Muscle of leg (tissue), 11 donors: ENCODE results near the gene RIPK1. TPM values are rescaled to one million over a fixed set of nuclear protein-coding genes. Genes with fewer than 3 reads are reported as not detected.
"Not testable (repeated sequence)": the region's sequence is repeated elsewhere in the genome, so short reads cannot be mapped to it uniquely, and the experiment has no call there.

Experiments used
- DNase-seq: peaks from one replicate; pipeline ENCODE4 v3.0.0; 2013
- H3K27ac ChIP-seq: one replicate; pipeline ENCODE4 v1.5.1; 2013; ENCODE audit warnings: mild to moderate bottlenecking, low read length, control low read depth
- H3K27me3 ChIP-seq: one replicate; pipeline ENCODE4 v1.6.1; 2013; ENCODE audit warnings: low read length; ENCODE audit not compliant: control insufficient read depth, insufficient read depth
- H3K36me3 ChIP-seq: one replicate; pipeline ENCODE4 v1.6.1; 2013; ENCODE audit warnings: low read length; ENCODE audit not compliant: control insufficient read depth, insufficient read depth
- H3K4me1 ChIP-seq: one replicate; pipeline ENCODE4 v1.6.1; 2013; ENCODE audit warnings: low read length; ENCODE audit not compliant: control insufficient read depth, insufficient read depth
- H3K4me3 ChIP-seq: one replicate; pipeline ENCODE4 v1.5.1; 2013; ENCODE audit warnings: low read length, control low read depth
- H3K9me3 ChIP-seq: replicated peaks from 2 replicates; pipeline ENCODE4 v1.6.1; 2013; ENCODE audit warnings: low read depth, low read length; ENCODE audit not compliant: control insufficient read depth
- WGBS: methylation state at CpG from one replicate; pipeline ENCODE4 v1.1.5; 2013; ENCODE audit warnings: missing lambda C conversion rate; ENCODE audit not compliant: insufficient coverage; 5-methylcytosine and 5-hydroxymethylcytosine counted together
- polyA plus RNA-seq, 8 donors: library from polyadenylated mRNA; unstranded; fragments of 120-200 nt; gene quantifications; one replicate each; pipeline versions ENCODE4 v1.2.1 to v1.2.3, GENCODE V29; 2013; ENCODE audit warnings: inconsistent platforms in 1 of 8, low replicate concordance in 1 of 8; ENCODE audit not compliant: insufficient read length in 8 of 8, insufficient read depth in 1 of 8
- total RNA-seq: library from RNA; stranded (reverse); fragments of 120-200 nt; gene quantifications from one replicate; pipeline ENCODE4 v1.2.4, GENCODE V29; 2013

RIPK1 gene
- total and polyA plus RNA-seq, 9 donors, result 10.8 to 16.9 (median 13.2) TPM

DNA sequence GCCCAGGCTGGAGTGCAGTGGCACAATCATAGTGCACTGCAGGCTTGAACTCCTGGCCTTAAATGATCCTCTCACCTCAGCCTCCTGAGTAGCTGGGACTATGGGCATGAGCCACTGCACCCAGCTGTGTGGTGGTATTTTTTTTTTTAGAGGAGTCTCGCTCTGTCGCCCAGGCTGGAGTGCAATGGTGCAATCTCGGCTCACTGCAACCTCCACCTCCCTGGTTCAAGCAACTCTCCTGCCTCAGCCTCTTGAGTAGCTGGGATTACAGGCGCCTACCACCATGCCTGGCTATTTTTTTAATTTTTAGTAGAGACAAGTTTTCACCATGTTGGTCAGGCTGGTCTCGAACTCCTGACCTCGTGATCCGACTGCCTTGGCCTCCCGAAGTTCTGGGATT is 10.7 kb downstream of the RIPK1 start:
- H3K9me3 ChIP-seq, H3K27ac ChIP-seq, DNase-seq, H3K4me1 ChIP-seq, H3K4me3 ChIP-seq, H3K27me3 ChIP-seq: not testable (repeated sequence)
- peaks cover 57% of the 10 kb centered on the region for H3K36me3 ChIP-seq
- WGBS, result 98% methylated on average over 4 of the region's 8 CpGs

DNA sequence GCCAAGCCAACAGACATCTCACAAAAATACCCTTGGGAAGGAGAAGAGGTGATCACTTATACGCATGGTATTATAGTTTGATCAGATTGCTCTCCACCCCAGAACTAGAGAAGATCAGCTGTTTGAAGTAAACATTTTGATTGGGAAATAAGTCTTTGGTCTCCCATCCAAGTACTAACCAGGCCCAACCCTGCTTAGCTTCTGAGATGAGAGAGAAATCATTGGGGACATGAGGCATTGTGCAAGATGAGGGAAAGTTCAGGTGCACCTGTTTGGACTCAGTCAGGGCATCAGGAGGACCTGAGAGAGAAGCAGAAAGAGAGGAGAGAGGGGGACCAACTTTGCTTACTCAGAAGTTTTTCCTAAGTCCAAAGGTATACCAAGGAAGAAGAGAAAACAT is 11.4 kb downstream of the RIPK1 start:
- Histone ChIP-seq H3K9me3 (no peaks in the 10 kb centered on the region), H3K36me3 (peaks cover 62% of the 10 kb centered on the region), H3K4me1 (no peaks in the 10 kb centered on the region), H3K27me3 (no peaks in the 10 kb centered on the region), H3K27ac (no peak overlapping the region), H3K4me3 (no peak overlapping the region)
- WGBS, result no CpG with 5 or more reads among the region's 1 CpG
- no peak for DNase-seq

GRCh38 chr6:3081960-3082359 is 13.7 kb downstream of the RIPK1 start:
- Histone ChIP-seq H3K36me3 (peaks cover 75% of the 10 kb centered on the region), H3K9me3 (no peaks in the 10 kb centered on the region), H3K4me1 (no peaks in the 10 kb centered on the region), H3K27me3 (no peaks in the 10 kb centered on the region), H3K27ac (no peak overlapping the region), H3K4me3 (no peak overlapping the region)
- peak; percentile 71 for DNase-seq
- WGBS, result no CpG with 5 or more reads among the region's 5 CpGs

- Histone ChIP-seq H3K9me3 (no peaks in the 10 kb centered on the region), H3K36me3 (peaks cover 58% of the 10 kb centered on the region), H3K4me1 (peaks cover 8% of the 10 kb centered on the region), H3K27me3 (no peaks in the 10 kb centered on the region), H3K4me3 (no peak overlapping the region), H3K27ac (no peak overlapping the region)
- DNase-seq, result no peak
- no CpG with 5 or more reads among the region's 4 CpGs for WGBS
Measured at GRCh38 chr6:3085074-3085473, 16.8 kb downstream of the RIPK1 start.

- H3K36me3 ChIP-seq, result peaks cover 51% of the 10 kb centered on the region
- peaks cover 9% of the 10 kb centered on the region for H3K4me1 ChIP-seq
- no peak overlapping the region for H3K27ac ChIP-seq
- WGBS, result 55% methylated on average over 4 of the region's 7 CpGs
- DNase-seq, result no peak
- no peak overlapping the region for H3K4me3 ChIP-seq
- no peaks in the 10 kb centered on the region for H3K27me3 ChIP-seq
- H3K9me3 ChIP-seq, result no peaks in the 10 kb centered on the region
Measured at GRCh38 chr6:3086282-3086946, 18.1 kb downstream of the RIPK1 start.

DNA sequence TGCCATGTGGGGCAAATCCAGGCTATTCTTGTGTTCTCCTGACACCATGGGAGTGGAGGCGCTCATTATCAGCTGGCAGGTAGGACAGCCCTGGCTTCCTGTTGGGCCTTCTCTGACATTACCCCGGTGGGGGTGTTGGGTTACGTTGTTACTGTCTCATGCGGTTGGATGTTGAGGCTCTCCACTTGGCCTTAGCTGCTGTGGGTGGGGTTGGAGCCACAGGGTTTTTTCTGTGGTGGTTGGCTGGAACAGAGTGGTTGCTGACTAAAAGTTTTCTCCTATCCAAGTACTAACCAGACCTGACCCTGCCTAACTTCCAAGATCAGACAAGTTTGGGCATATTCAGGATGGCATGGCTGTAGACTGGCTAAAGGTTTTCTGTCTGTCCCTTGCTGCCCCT is 20.2 kb downstream of the RIPK1 start:
- H3K9me3 ChIP-seq, result no peaks in the 10 kb centered on the region
- H3K36me3 ChIP-seq, result peaks cover 34% of the 10 kb centered on the region
- H3K4me1 ChIP-seq, result peaks cover 9% of the 10 kb centered on the region
- no peaks in the 10 kb centered on the region for H3K27me3 ChIP-seq
- H3K27ac ChIP-seq, result peak overlapping the region; percentile 85
- WGBS, result no CpG with 5 or more reads among the region's 4 CpGs
- H3K4me3 ChIP-seq, result no peak overlapping the region
- DNase-seq, result peak; percentile 57

DNA sequence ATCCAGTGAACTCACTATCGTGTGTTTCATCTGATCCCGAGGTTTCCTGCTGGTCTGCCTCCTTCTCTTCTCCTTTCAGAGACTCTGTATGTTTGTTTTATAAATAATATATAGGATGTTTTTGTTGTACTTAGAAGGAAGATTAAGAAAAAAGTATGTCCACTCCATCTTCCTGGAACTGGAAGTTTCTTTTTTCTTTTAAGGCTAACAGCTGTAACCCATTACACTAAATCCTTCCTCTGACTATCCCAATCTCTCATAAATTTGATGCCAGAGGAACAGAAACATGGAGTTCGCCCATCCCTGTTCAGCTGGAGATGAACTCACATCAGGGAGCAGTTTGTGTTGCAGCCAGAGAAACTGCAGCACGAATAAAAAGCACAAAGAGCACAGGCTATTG is 20.7 kb downstream of the RIPK1 start:
- Histone ChIP-seq H3K36me3 (peaks cover 30% of the 10 kb centered on the region), H3K27ac (peak overlapping the region; percentile 85), H3K4me3 (no peak overlapping the region), H3K27me3 (no peaks in the 10 kb centered on the region), H3K9me3 (no peaks in the 10 kb centered on the region), H3K4me1 (peaks cover 9% of the 10 kb centered on the region)
- DNase-seq, result peak; percentile 94
- 43% methylated on average over 1 of the region's 4 CpGs for WGBS

GRCh38 chr6:3090013-3090412 is 21.7 kb downstream of the RIPK1 start:
- Histone ChIP-seq H3K9me3 (no peaks in the 10 kb centered on the region), H3K27me3 (no peaks in the 10 kb centered on the region), H3K4me1 (peaks cover 9% of the 10 kb centered on the region), H3K36me3 (peaks cover 25% of the 10 kb centered on the region), H3K27ac (no peak overlapping the region), H3K4me3 (no peak overlapping the region)
- DNase-seq, result no peak
- WGBS, result no CpG with 5 or more reads among the region's 4 CpGs

- no peak for DNase-seq
- Histone ChIP-seq H3K9me3 (no peaks in the 10 kb centered on the region), H3K27me3 (no peaks in the 10 kb centered on the region), H3K4me3 (no peak overlapping the region), H3K27ac (no peak overlapping the region), H3K4me1 (peaks cover 2% of the 10 kb centered on the region), H3K36me3 (peaks cover 10% of the 10 kb centered on the region)
- 100% methylated on average over 1 of the region's 2 CpGs for WGBS
Measured at GRCh38 chr6:3094815-3095214, 26.5 kb downstream of the RIPK1 start.

GRCh38 chr6:3102875-3103274 is 34.6 kb downstream of the RIPK1 start:
- no CpG with 5 or more reads among the region's 3 CpGs for WGBS
- Histone ChIP-seq H3K9me3 (no peaks in the 10 kb centered on the region), H3K36me3 (peaks cover 40% of the 10 kb centered on the region), H3K4me3 (no peak overlapping the region), H3K27ac (no peak overlapping the region), H3K4me1 (no peaks in the 10 kb centered on the region), H3K27me3 (no peaks in the 10 kb centered on the region)
- no peak for DNase-seq
